ENCODE data around the gene NDUFB7.
"Not testable (repeated sequence)": the region's sequence is repeated elsewhere in the genome, so short reads cannot be mapped to it uniquely, and the experiment has no call there.

The NDUFB7 gene

GRCh38 chr19:14553042-14553938, 18.6 kb downstream of the NDUFB7 start:
- ATAC-seq (no peak), DNase-seq (no peak)

- not testable (repeated sequence) for DNase-seq, ATAC-seq
Observed at GRCh38 chr19:14552006-14552360, 19.9 kb downstream of the NDUFB7 start.

GRCh38 chr19:14551134-14552005, 20.5 kb downstream of the NDUFB7 start:
- ATAC-seq (peak; percentile 92), DNase-seq (peak; percentile 68)

- no peak for ATAC-seq
- no peak for DNase-seq
Observed at GRCh38 chr19:14550201-14550754, 21.6 kb downstream of the NDUFB7 start.

- DNase-seq (no peak), ATAC-seq (no peak)
Observed at GRCh38 chr19:14545716-14546082, 26.2 kb downstream of the NDUFB7 start.

- ATAC-seq = no peak
Observed at GRCh38 chr19:14544977-14545715, 26.7 kb downstream of the NDUFB7 start.

GRCh38 chr19:14544047-14544446, 27.8 kb downstream of the NDUFB7 start:
- ATAC-seq = no peak
- DNase-seq = no peak

More at GRCh38 chr19:14544977-14545715, 26.7 kb downstream of the NDUFB7 start:
- DNase-seq = no peak

GRCh38 chr19:14542711-14543328, 29.0 kb downstream of the NDUFB7 start:
- ATAC-seq = peak; percentile 56

GRCh38 chr19:14541979-14542378, 29.9 kb downstream of the NDUFB7 start:
- DNase-seq, ATAC-seq: not testable (repeated sequence)

More at GRCh38 chr19:14542711-14543328, 29.0 kb downstream of the NDUFB7 start:
- no peak for DNase-seq

- ATAC-seq (no peak), DNase-seq (no peak)
Observed at GRCh38 chr19:14540741-14541525, 30.9 kb downstream of the NDUFB7 start.

- ATAC-seq = peak; percentile 50
- DNase-seq = peak; percentile 60
Observed at GRCh38 chr19:14536926-14537692, 34.8 kb downstream of the NDUFB7 start.

GRCh38 chr19:14533450-14533849, 38.4 kb downstream of the NDUFB7 start:
- no peak for DNase-seq

GRCh38 chr19:14530506-14530905, 41.4 kb downstream of the NDUFB7 start:
- ATAC-seq (no peak), DNase-seq (no peak)

More at GRCh38 chr19:14533450-14533849, 38.4 kb downstream of the NDUFB7 start:
- no peak for ATAC-seq

- DNase-seq (no peak), ATAC-seq (no peak)
Observed at GRCh38 chr19:14530005-14530348, 41.9 kb downstream of the NDUFB7 start.

GRCh38 chr19:14529254-14530004, 42.4 kb downstream of the NDUFB7 start, which contains the start of gene TECR:
TECR (plus strand) TSS chr19:14529594; CDS start chr19:14529697, 103 bp downstream.
- peak; percentile 98 for ATAC-seq
- DNase-seq = peak; percentile 100

- DNase-seq (no peak), ATAC-seq (no peak)
Observed at GRCh38 chr19:14528419-14529253, 43.2 kb downstream of the NDUFB7 start.

- no peak for DNase-seq
Observed at GRCh38 chr19:14526423-14526822, 45.4 kb downstream of the NDUFB7 start.

GRCh38 chr19:14525729-14526128, 46.1 kb downstream of the NDUFB7 start:
- no peak for ATAC-seq
- no peak for DNase-seq

More at GRCh38 chr19:14526423-14526822, 45.4 kb downstream of the NDUFB7 start:
- ATAC-seq = no peak
